HG03196 (cell line): Measurements from ENCODE around the gene RGMB.
A peak's percentile ranks its signal among the peaks of the same experiment; 100 is the strongest.
"Not testable (repeated sequence)": the region's sequence is repeated elsewhere in the genome, so short reads cannot be mapped to it uniquely, and the experiment has no call there.

Source experiments
- ATAC-seq: cut with Tn5 transposase; IDR thresholded peaks from one replicate; pipeline ENCODE4 v1.9.1; 2021; ENCODE audit not compliant: unreplicated experiment

Gene RGMB

DNA sequence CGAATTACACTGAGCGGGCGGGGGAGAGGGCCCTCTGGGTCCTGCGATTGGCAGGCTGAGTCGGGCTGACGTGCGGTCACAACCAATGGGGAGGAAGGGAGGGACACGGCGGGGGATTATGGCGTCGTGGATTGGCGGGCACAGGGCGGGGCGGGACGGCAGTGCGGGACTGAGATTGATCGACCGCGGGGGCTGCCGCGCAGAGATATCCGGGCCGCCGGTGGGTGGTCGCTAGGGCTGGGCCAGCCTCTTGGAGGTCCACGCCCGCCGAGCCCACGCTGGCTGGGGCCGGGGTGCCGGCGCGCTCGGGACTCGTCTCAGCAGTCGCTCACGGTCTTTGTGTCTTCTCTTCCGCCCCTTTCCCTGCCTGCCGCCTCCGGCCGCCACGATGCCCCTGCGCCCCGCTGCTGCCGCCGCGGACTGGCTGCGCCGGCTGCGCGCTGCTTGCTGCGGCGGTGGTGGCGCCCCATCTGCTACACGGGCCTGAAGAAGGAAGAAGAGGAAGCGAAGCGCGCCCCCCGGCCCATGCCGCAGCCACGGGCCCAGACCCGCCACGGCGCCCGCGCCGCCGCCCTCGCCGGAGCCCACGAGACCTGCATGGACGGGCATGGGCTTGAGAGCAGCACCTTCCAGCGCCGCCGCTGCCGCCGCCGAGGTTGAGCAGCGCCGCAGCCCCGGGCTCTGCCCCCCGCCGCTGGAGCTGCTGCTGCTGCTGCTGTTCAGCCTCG lies at the start of gene RGMB:
Gene RGMB (plus strand): TSS at position 200 of the 728 bp plus-strand sequence. CDS start 408 bp downstream, at position 608.
- peak; percentile 88 for ATAC-seq

- ATAC-seq: no peak
Observed at GRCh38 chr5:98726258-98726657, 47.2 kb upstream of the RGMB start.

DNA sequence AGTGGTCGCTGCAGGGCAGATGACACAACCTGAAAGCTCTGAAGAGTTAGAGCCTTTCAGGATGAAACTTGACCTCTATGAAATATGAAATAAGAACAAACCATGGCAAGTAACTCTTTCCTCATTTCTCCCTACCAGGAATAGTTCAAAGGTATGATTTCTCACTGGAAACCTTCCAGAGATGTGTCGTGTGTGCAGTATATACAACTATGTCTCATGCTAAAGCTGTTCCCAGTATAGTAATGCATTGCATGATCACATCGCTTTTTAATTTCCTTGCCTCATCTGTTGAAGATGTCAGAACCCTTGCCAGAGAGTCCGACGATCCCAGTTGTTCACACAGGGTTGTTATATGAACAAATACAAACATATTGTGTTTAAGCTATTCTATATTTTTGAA lies 45.8 kb upstream of the RGMB start:
- no peak for ATAC-seq

DNA sequence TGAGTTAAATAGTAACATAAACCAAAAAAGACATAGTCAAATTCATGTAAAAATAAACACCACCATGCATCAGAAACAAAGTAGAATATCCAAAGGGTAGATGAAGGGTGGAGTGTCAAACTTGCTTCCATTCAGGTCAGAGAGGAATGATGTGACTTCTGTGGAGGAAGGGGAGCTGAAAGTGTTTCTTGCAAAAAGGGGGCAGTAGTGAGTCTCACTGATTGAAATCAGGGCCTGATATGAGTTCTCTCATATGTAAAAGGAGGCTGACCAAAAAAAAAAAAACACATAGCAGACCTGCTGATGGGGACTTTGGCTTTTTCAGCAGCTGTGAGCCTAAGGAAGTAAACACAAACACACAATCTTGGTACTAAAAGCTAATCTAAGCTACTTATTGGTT lies 38.8 kb upstream of the RGMB start:
- no peak for ATAC-seq

GRCh38 chr5:98735806-98736507 lies 37.5 kb upstream of the RGMB start:
- ATAC-seq: no peak

DNA sequence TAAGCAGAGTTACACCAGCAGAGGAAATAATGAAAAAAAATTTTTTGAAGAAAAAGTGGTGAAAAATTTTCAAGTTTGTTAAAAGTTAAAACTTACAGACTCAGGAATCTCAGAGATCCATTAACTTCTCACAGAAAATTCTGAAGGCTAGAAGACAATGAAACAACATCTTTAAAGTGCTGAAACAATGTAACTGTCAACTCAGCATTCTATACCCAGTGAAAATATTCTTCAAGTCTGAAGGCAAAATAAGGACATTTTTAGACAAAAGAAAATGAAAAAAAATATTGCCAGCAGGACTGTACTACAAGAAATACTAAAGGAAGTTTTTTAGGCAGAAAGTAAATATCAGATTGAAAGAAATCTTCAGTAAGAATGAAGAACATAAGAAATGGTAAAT lies 36.7 kb upstream of the RGMB start:
- ATAC-seq: no peak

GRCh38 chr5:98737441-98737840 lies 36.0 kb upstream of the RGMB start:
- not testable (repeated sequence) for ATAC-seq

DNA sequence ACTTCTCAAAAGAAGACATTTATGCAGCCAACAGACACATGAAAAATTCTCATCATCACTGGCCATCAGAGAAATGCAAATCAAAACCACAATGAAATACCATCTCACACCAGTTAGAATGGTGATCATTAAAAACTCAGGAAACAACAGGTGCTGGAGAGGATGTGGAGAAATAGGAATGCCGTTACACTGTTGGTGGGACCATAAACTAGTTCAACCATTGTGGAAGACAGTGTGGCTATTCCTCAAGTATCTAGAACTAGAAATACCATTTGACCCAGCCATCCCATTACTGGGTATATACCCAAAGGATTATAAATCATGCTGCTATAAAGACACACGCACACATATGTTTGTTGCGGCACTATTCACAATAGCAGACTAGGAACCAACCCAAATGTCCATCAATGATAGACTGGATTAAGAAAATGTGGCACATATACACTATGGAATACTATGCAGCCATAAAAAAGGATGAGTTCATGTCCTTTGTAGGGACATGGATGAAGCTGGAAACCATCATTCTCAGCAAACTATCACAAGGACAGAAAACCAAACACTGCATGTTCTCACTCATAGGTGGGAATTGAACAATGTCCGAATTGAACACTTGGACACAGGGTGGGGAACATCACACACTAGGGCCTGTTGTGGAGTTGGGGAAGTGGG lies 34.8 kb upstream of the RGMB start:
- ATAC-seq: not testable (repeated sequence)

DNA sequence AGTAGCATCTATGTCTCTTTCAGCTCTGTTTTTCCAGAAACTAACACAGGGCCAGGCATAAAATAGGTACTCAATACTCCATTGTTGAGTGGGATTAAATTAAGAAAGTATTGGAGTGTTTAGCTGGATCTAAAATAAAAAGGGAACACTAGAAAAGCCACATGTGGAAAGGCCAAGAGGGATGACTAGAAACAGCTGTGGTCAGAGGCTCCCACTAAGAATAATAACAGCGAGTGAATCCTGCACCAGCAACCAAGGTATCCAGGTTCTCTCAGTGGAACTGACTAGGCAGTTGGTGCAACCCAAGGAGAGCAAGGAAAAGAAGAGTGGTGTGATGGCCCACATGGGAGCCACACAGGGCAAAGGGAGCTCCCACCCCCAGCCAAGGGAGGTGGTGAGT lies 31.5 kb upstream of the RGMB start:
- ATAC-seq: no peak

DNA sequence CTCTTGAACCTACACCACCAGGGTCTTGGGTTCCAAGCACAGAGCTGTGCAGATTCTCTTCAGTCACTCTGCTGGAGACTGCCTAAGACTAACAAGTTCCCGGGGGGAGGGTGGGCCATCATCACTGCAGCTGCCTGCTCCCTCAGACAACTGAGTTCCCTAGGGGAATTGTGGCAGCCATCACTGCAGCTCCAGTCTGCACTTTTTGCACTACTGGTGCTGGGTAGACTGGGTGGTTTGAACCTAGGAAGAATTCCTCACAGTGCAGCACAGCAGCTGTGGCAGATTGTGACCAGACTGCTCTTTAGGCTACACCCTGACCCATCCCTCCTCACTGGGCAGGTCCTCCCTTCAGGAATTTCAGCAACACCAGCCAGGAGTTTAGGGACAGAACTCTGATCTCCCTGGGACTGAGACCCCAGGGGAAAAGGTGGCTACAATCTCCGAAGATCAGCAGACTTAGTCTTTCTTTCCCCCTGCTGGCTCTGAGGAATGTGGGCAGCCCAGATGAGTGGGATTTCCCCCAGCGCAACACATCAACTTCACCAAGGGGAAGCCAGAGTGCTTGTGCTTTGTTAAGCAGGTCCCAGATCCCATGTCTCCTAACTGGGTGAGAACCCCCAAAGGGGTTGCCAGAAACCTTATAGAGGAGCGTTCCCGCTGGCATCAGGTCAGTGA lies 30.9 kb upstream of the RGMB start:
- no peak for ATAC-seq

DNA sequence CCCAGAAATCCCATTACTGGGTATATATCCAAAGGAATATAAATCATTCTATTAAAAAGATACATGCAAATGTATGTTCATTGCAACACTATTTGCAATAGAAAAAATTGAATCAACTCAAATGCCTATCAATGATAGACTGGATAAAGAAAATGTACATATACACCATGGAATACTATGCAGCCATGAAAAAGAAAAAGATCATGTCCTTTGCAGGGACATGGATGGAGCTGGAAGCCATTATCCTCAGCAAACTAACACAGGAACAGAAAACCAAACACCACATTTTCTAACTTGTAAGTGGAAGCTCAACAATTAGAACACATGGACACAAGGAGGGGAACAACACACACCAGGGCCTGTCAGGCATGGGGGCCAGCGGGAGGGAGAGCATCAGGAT lies 25.2 kb upstream of the RGMB start:
- not testable (repeated sequence) for ATAC-seq

DNA sequence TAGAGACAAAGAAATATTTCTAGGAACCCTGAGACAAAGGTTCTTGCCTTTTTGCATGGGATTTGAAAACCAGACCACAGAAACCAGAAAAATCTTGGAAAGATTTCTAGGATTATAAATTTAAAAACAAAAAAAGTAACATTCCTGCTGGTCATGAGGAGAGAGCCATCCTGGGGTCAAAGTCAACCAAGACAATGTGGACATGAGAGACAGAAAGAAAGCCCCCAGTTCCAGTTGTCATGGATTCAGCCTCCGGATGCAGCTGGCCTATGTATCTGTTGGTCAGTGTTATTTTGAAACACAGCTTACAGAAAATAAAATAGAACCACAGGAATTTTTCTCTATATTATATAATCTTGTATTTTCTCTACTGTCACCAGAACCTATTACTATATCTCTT lies 24.4 kb upstream of the RGMB start:
- no peak for ATAC-seq

GRCh38 chr5:98750693-98751092 lies 22.8 kb upstream of the RGMB start:
- no peak for ATAC-seq

DNA sequence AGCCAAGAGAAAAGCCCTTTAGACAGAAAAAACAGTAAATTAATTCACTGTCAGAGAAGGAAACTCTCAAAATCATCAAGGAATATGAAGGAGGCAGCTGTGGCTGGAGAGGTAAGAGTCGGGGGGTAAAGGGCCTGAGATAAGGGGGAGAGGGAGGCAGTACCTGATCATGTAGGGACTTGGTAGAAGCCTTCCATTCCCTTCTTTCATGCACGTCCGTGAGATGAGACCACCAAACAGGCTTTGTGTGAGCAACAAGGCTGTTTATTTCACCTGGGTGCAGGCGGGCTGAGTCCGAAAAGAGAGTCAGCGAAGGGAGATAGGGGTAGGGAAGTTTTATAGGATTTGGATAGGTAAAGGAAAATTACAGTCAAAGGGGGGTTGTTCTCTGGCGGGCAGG lies 21.1 kb upstream of the RGMB start:
- not testable (repeated sequence) for ATAC-seq

GRCh38 chr5:98752801-98753200 lies 20.7 kb upstream of the RGMB start:
- ATAC-seq: not testable (repeated sequence)

DNA sequence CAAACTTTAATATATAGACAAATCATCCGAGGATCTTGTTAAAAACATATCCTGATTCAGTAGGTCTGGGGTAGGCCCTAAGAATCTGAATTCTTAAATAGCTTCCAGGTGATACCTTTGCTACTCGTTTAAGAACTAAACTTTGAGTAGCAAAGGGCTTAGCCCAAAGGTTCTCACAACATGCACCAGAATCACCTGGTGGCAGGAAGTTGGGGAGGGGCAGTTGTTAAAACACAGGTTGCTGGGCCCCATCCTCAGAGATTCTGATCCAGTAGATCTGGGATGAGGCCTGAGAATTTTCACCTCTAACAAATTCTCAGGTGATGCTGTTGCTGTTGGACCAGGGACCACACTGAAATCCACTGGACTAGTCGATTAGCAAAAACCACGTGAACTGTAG lies 20.0 kb upstream of the RGMB start:
- ATAC-seq: no peak

DNA sequence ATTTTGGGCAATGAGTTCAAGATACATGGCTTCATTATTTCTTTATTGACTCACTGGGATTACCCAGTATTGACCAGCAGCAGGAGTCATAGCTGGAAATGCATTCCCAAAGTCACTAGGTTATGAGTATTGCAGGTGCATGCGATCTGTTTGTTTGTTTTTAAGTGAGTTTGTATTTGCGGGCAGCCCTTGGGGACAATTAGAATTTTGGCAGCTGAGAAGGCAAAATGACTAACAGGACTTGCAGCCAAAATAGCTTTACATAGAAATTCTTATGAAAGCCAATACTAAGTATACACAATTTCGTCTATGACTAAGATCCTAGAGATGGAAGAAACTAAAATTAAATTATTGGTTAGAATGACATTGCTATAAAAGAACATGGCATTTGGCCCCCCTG lies 18.1 kb upstream of the RGMB start:
- no peak for ATAC-seq

- no peak for ATAC-seq
Observed at GRCh38 chr5:98757978-98758377, 15.5 kb upstream of the RGMB start.

GRCh38 chr5:98763001-98763630 lies 10.3 kb upstream of the RGMB start:
- ATAC-seq: no peak

DNA sequence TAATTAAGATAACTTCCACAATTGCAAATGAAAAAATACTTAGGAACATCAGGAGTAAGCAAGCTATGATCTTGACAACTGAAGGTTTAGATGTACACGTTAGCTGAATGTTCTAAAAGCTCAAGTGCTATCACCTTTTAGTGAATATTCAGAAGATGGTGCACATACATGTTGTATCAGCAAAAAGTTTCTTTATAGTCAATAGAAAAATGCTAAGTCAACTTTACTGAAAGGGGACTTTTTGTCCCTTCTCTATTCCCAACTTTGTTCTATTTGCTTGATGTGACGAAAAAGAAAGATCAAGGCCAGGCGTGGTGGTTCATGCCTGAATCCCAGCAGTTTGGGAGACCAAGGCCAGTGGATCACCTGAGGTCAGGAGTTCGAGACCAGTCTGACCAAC lies 7.6 kb upstream of the RGMB start:
- ATAC-seq: no peak

GRCh38 chr5:98767581-98767980 lies 5.9 kb upstream of the RGMB start:
- ATAC-seq: no peak
